Neural crest cell (in vitro differentiated cells): ENCODE results near the gene NUCB1. TPM values are rescaled to one million over a fixed set of nuclear protein-coding genes. Genes with fewer than 3 reads are reported as not detected.

Experiments
- DNase-seq: peaks from one replicate; pipeline ENCODE4 v3.0.0; 2021; ENCODE audit warnings: low read depth, mixed read lengths, low spot score
- H3K27ac Mint-ChIP-seq: one replicate; pipeline ENCODE4 v1.8.0; 2021; ENCODE audit warnings: mild to moderate bottlenecking, mixed read lengths; ENCODE audit not compliant: unreplicated experiment
- H3K27me3 Mint-ChIP-seq: 2 replicates; pipeline ENCODE4 v1.8.0; 2021; ENCODE audit warnings: low read depth, mild to moderate bottlenecking, mixed read lengths
- H3K36me3 Mint-ChIP-seq: 2 replicates; pipeline ENCODE4 v1.8.0; 2021; ENCODE audit warnings: low read depth, mild to moderate bottlenecking, mixed read lengths
- H3K4me1 Mint-ChIP-seq: 2 replicates; pipeline ENCODE4 v1.8.0; 2021; ENCODE audit warnings: mixed read lengths
- H3K4me3 Mint-ChIP-seq: one replicate; pipeline ENCODE4 v1.8.0; 2021; ENCODE audit warnings: mild to moderate bottlenecking, mixed read lengths
- H3K9me3 Mint-ChIP-seq: 2 replicates; pipeline ENCODE4 v1.8.0; 2021; ENCODE audit warnings: mixed read lengths
- CTCF ChIP-seq: fragments of 200-600 bp; sonication (generic); conservative IDR thresholded peaks from 2 replicates; pipeline ENCODE4 v1.5.0; 2021; ENCODE audit warnings: antibody characterized with exemption, mild to moderate bottlenecking
- long read RNA-seq: library from polyadenylated mRNA; unstranded; transcript quantifications from one replicate; pipeline ENCODE4 v2.0.0, GENCODE V29; 2020
- total RNA-seq: library from RNA; stranded (reverse); gene quantifications from 2 replicates; pipeline ENCODE4 v1.2.1, GENCODE V29; 2021

The NUCB1 gene
- 102 and 108 TPM in 2 replicates for total RNA-seq
- long read RNA-seq, transcript NUCB1-201 (13 exons, 2,668 nt), result major isoform, 7 of 10 reads
- long read RNA-seq, partial matches to known transcripts, result 3 of 10 reads
- long read RNA-seq, other reads (novel, unspliced or antisense), result 0 of 10 reads

- peak; percentile 99 for DNase-seq
- Mint-ChIP-seq H3K4me3 (peak within 1 kb of the TSS; percentile 92), H3K9me3 (no peaks in the 10 kb centered on the region), H3K4me1 (peaks cover 23% of the 10 kb centered on the region), H3K27ac (peak within 1 kb of the TSS; percentile 96), H3K27me3 (no peaks in the 10 kb centered on the region), H3K36me3 (peaks cover 6% of the 10 kb centered on the region)
- peak; percentile 42 for TF ChIP-seq CTCF
Observed at GRCh38 chr19:48899781-48900476, at the start of gene NUCB1. Gene NUCB1, plus strand, starts transcription at chr19:48900312. Its CDS starts 485 bp downstream, at chr19:48900797.

- H3K27me3 Mint-ChIP-seq, result no peaks in the 10 kb centered on the region
Observed at GRCh38 chr19:48852292-48852691, 47.8 kb upstream of the NUCB1 start.

GRCh38 chr19:48853483-48853882 is 46.6 kb upstream of the NUCB1 start:
- Mint-ChIP-seq H3K36me3 (peaks cover 7% of the 10 kb centered on the region), H3K27me3 (no peaks in the 10 kb centered on the region), H3K4me3 (no peak overlapping the region), H3K4me1 (peaks cover 6% of the 10 kb centered on the region), H3K27ac (no peak overlapping the region), H3K9me3 (no peaks in the 10 kb centered on the region)
- no peak for TF ChIP-seq CTCF
- no peak for DNase-seq

More at GRCh38 chr19:48852292-48852691, 47.8 kb upstream of the NUCB1 start:
- Mint-ChIP-seq H3K36me3 (peaks cover 9% of the 10 kb centered on the region), H3K9me3 (no peaks in the 10 kb centered on the region), H3K4me1 (peaks cover 6% of the 10 kb centered on the region), H3K27ac (no peak overlapping the region), H3K4me3 (no peak overlapping the region)
- no peak for TF ChIP-seq CTCF
- no peak for DNase-seq

- no peaks in the 10 kb centered on the region for H3K9me3 Mint-ChIP-seq
- no peak overlapping the region for H3K4me3 Mint-ChIP-seq
Observed at GRCh38 chr19:48854103-48854502, 46.0 kb upstream of the NUCB1 start.

GRCh38 chr19:48856921-48857320 is 43.2 kb upstream of the NUCB1 start:
- Mint-ChIP-seq H3K27me3 (no peaks in the 10 kb centered on the region), H3K4me3 (no peak overlapping the region), H3K27ac (no peak overlapping the region), H3K4me1 (peaks cover 24% of the 10 kb centered on the region), H3K36me3 (peaks cover 11% of the 10 kb centered on the region), H3K9me3 (no peaks in the 10 kb centered on the region)
- TF ChIP-seq CTCF, result no peak
- no peak for DNase-seq

More at GRCh38 chr19:48854103-48854502, 46.0 kb upstream of the NUCB1 start:
- Mint-ChIP-seq H3K36me3 (peaks cover 7% of the 10 kb centered on the region), H3K4me1 (peaks cover 6% of the 10 kb centered on the region), H3K27me3 (no peaks in the 10 kb centered on the region), H3K27ac (no peak overlapping the region)
- DNase-seq, result no peak
- no peak for TF ChIP-seq CTCF
